ENCODE results near the gene EBF3. TPM values are rescaled to one million over a fixed set of nuclear protein-coding genes. Genes with fewer than 3 reads are reported as not detected.

The EBF3 gene
- total RNA-seq, 2 experiments from 2014 or later: not detected

DNA sequence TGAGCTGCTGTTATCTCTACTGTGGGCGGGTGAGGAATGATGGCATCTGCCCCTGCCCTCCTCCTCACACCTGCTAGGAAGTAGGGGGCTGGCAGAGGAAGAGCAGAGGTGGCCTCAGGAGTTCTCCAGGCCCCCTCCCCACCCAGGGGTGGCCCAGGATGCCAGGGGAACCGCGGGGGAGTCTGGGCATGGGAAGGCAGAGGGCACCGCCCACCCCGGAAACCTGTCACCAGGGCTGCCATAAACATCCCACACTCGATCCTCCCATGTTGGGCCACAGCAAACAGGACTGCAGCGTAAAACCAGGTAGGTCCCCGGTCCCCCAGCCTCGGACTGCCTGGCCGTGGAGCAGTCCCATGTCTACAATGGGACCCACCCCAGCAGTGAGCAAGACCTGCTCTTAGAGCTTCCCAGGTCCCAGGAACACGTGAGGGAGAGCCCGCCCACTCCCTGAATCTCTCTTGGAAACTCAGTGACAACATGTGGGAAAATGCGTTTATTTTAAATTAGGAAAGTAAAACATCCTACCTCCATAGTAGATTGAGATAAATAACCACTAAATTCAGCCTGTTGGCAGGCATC lies 23.4 kb downstream of the EBF3 start:
- H3K4me1 Mint-ChIP-seq: no peaks in the 10 kb centered on the region
- H3K9me3 Mint-ChIP-seq: no peaks in the 10 kb centered on the region
- H3K4me3 Mint-ChIP-seq: no peak overlapping the region
- no peaks in the 10 kb centered on the region for H3K27me3 Mint-ChIP-seq
- ATAC-seq (ENCODE audit: low read depth): no peak
- no peak overlapping the region for H3K27ac Mint-ChIP-seq
- no peaks in the 10 kb centered on the region for H3K36me3 Mint-ChIP-seq
- POLR2A ChIA-PET: no interaction called here
- DNase-seq: no peak

- Mint-ChIP-seq H3K4me3 (no peak overlapping the region), H3K9me3 (no peaks in the 10 kb centered on the region), H3K27ac (no peak overlapping the region), H3K4me1 (no peaks in the 10 kb centered on the region), H3K27me3 (no peaks in the 10 kb centered on the region), H3K36me3 (no peaks in the 10 kb centered on the region)
- DNase-seq (no peak), ATAC-seq (ENCODE audit: low read depth) (no peak)
- POLR2A ChIA-PET: no interaction called here
Measured at GRCh38 chr10:129939416-129940275, 24.4 kb downstream of the EBF3 start.

GRCh38 chr10:129938460-129938859 lies 25.6 kb downstream of the EBF3 start:
- DNase-seq (no peak), ATAC-seq (ENCODE audit: low read depth) (no peak)
- no peaks in the 10 kb centered on the region for H3K9me3 Mint-ChIP-seq
- POLR2A ChIA-PET: no interaction called here
- no peaks in the 10 kb centered on the region for H3K27me3 Mint-ChIP-seq
- no peak overlapping the region for H3K4me3 Mint-ChIP-seq
- H3K4me1 Mint-ChIP-seq: no peaks in the 10 kb centered on the region
- H3K27ac Mint-ChIP-seq: no peak overlapping the region
- no peaks in the 10 kb centered on the region for H3K36me3 Mint-ChIP-seq

- POLR2A ChIA-PET: no interaction called here
- Mint-ChIP-seq H3K4me3 (no peak overlapping the region), H3K27me3 (no peaks in the 10 kb centered on the region), H3K36me3 (no peaks in the 10 kb centered on the region), H3K4me1 (no peaks in the 10 kb centered on the region), H3K27ac (no peak overlapping the region), H3K9me3 (no peaks in the 10 kb centered on the region)
- peak; percentile 4 for DNase-seq
- no peak for ATAC-seq (ENCODE audit: low read depth)
Measured at GRCh38 chr10:129937351-129937751, 26.7 kb downstream of the EBF3 start.

DNA sequence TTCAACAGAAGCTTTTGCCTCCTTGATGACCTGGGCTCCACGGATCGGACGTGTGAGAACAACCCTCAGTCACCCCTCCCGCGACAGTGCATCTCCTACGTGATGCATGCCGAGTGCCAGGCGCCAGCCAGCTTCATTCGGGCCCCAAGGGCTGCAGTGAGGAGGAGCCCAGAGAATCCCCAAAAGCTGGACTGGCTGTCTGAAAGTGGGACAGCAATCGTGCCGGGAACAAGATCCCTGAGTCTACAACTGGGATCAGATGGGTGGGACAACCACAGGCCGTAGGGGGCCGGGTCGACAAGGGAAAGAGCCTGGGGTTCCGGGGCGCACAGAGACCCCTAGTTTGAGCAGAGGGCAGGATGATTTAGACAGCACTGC lies 27.2 kb downstream of the EBF3 start:
- no peaks in the 10 kb centered on the region for H3K27me3 Mint-ChIP-seq
- H3K27ac Mint-ChIP-seq: no peak overlapping the region
- POLR2A ChIA-PET: no interaction called here
- no peak overlapping the region for H3K4me3 Mint-ChIP-seq
- peak; percentile 15 for DNase-seq
- no peaks in the 10 kb centered on the region for H3K9me3 Mint-ChIP-seq
- H3K36me3 Mint-ChIP-seq: no peaks in the 10 kb centered on the region
- ATAC-seq (ENCODE audit: low read depth): no peak
- H3K4me1 Mint-ChIP-seq: no peaks in the 10 kb centered on the region

DNA sequence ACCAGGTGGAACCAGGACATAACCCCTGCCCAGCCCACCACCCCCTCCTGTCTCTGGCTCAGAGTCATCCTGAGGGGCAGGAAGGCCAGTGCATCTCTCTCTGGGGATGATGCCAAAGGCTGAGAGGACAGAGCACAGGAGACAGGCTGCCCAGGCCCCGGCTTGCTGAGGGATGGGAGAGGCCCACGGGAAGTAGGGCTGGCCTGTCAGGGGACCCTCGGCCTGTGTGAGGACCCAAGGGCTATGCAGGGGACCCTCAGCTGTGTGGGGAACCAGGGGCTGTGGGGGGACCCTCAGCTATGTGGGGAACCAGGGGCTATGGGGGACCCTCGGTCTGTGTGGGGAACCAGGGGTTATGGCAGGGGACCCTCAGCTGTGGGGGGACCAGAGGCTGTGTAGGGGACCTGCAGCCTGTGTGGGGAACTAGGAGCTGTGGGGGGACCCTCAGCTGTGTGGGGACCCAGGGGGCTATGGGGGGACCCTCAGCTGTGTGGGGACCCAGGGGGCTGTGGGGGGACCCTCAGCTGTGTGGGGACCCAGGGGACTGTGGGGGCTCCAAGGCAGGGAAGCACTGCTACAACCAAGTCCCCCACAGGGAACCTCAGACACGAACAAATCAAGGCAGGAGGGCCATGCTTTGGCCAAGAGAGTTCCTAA lies 27.7 kb downstream of the EBF3 start:
- H3K27me3 Mint-ChIP-seq: no peaks in the 10 kb centered on the region
- H3K4me3 Mint-ChIP-seq: no peak overlapping the region
- POLR2A ChIA-PET: no interaction called here
- H3K9me3 Mint-ChIP-seq: no peaks in the 10 kb centered on the region
- no peak for ATAC-seq (ENCODE audit: low read depth)
- peak; percentile 15 for DNase-seq
- no peaks in the 10 kb centered on the region for H3K36me3 Mint-ChIP-seq
- H3K27ac Mint-ChIP-seq: no peak overlapping the region
- H3K4me1 Mint-ChIP-seq: no peaks in the 10 kb centered on the region

DNA sequence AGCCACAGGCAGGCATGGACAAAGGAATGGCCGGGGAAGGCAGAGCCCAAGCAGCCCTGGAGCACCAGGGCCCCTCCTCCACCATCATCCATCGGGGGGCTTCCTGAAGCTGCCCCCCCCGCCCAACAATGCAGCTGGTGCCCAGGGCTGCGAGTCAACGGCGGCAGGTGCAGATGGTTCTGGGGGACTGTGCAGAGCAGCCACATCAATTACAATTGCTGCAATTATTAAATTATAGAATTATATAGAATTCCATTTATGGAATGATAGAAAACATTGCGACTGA lies 28.3 kb downstream of the EBF3 start:
- Mint-ChIP-seq H3K4me3 (no peak overlapping the region), H3K36me3 (no peaks in the 10 kb centered on the region), H3K4me1 (no peaks in the 10 kb centered on the region), H3K27me3 (no peaks in the 10 kb centered on the region), H3K9me3 (no peaks in the 10 kb centered on the region), H3K27ac (no peak overlapping the region)
- ATAC-seq (ENCODE audit: low read depth) (no peak), DNase-seq (no peak)
- POLR2A ChIA-PET: no interaction called here

- Mint-ChIP-seq H3K4me1 (no peaks in the 10 kb centered on the region), H3K4me3 (no peak overlapping the region), H3K36me3 (no peaks in the 10 kb centered on the region), H3K27ac (no peak overlapping the region), H3K9me3 (no peaks in the 10 kb centered on the region), H3K27me3 (no peaks in the 10 kb centered on the region)
- POLR2A ChIA-PET: no interaction called here
- ATAC-seq (ENCODE audit: low read depth) (no peak), DNase-seq (peak; percentile 14)
Measured at GRCh38 chr10:129935102-129935866, 28.8 kb downstream of the EBF3 start.

GRCh38 chr10:129934196-129934925 lies 29.7 kb downstream of the EBF3 start:
- Mint-ChIP-seq H3K27ac (no peak overlapping the region), H3K36me3 (no peaks in the 10 kb centered on the region), H3K4me1 (no peaks in the 10 kb centered on the region), H3K27me3 (no peaks in the 10 kb centered on the region), H3K4me3 (no peak overlapping the region), H3K9me3 (no peaks in the 10 kb centered on the region)
- ATAC-seq (ENCODE audit: low read depth) (no peak), DNase-seq (no peak)
- POLR2A ChIA-PET: no interaction called here

DNA sequence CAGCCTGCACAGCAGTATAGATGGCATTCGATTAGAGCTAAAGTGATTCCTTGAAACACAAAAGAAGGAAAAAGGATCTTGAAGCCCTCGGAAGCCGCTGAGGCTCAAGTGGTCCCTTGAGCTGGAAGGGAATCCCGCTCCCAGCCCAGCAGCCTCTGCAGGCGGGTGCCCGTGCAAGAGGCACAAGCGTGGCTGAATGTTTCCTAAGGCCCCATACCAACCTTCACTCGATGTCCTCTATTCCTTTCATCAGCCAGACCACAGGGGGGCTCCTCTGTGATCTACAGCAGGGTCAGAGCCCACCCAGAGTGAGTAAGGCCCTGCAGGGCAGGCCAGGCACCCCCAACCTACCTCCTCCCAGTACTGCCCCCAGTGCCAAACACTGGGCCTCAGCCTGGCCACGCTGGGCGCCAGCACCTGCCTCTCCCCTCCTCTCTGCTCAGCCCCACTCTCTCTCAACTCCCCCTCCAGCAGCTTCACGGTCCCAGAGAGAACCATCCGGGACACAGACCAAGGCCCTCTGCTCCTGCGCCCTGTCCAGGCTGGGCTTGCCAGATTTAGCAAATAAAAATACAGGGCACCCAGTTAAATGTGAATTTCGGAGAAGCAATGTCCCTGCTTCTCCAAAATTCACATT lies 30.5 kb downstream of the EBF3 start:
- no peak overlapping the region for H3K27ac Mint-ChIP-seq
- H3K4me1 Mint-ChIP-seq: no peaks in the 10 kb centered on the region
- POLR2A ChIA-PET: no interaction called here
- ATAC-seq (ENCODE audit: low read depth) (no peak), DNase-seq (peak; percentile 12)
- no peaks in the 10 kb centered on the region for H3K9me3 Mint-ChIP-seq
- no peak overlapping the region for H3K4me3 Mint-ChIP-seq
- H3K36me3 Mint-ChIP-seq: no peaks in the 10 kb centered on the region
- no peaks in the 10 kb centered on the region for H3K27me3 Mint-ChIP-seq

DNA sequence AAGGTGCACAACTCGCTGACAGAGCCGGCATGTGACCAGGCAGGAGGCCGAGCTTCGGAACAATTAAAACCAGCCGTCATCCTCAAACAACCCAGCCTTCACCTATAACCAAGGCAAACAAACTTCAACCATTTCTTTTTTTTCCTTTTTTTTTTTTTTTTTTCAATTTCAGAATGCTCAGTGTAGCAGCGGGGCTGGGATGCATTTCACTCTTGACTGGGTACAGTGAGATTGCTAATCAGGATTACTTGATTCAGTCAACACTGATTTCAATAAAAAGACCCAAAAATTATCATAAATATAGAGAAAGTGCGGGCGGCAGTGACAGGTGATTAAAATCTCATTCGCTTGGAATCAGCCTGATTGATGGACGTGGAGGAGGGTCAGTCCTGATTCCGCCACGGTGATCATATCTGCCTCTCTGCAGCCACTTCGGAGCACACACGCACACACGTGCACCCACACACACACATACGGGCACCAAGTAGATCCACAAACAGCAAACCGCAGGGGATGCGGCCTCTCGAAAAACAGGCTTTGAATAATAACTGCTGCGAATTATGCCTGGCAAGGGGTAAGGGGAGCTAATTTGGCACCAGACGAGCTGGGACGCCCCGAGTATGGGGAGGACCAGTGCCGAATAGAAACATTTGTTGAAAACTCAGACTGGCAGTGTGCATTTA lies 31.2 kb downstream of the EBF3 start:
- H3K4me1 Mint-ChIP-seq: no peaks in the 10 kb centered on the region
- no peak overlapping the region for H3K4me3 Mint-ChIP-seq
- POLR2A ChIA-PET: no interaction called here

GRCh38 chr10:129932182-129932581 lies 31.9 kb downstream of the EBF3 start:
- Mint-ChIP-seq H3K4me1 (no peaks in the 10 kb centered on the region), H3K27ac (no peak overlapping the region), H3K27me3 (no peaks in the 10 kb centered on the region), H3K4me3 (no peak overlapping the region), H3K9me3 (no peaks in the 10 kb centered on the region), H3K36me3 (no peaks in the 10 kb centered on the region)
- POLR2A ChIA-PET: no interaction called here
- ATAC-seq (ENCODE audit: low read depth) (no peak), DNase-seq (peak; percentile 10)

More for the DNA sequence above, 31.2 kb downstream of the EBF3 start:
- ATAC-seq (ENCODE audit: low read depth) (no peak), DNase-seq (peak; percentile 3)
- Mint-ChIP-seq H3K27me3 (no peaks in the 10 kb centered on the region), H3K36me3 (no peaks in the 10 kb centered on the region), H3K27ac (no peak overlapping the region), H3K9me3 (no peaks in the 10 kb centered on the region)
